H1 (cell line): ENCODE measurements around the gene SUGP1. TPM values are rescaled to one million over a fixed set of nuclear protein-coding genes. Genes with fewer than 3 reads are reported as not detected.

Source experiments
- CTCF ChIA-PET: fragments of 300-600 bp; sonication (Branson Sonifier 250); formaldehyde crosslinking; loops from one replicate; lab custom pipeline; 2021; ENCODE audit not compliant: partially characterized antibody; lab: Charles Lee
- POLR2A ChIA-PET: fragments of 300-600 bp; sonication (Branson Sonifier 250); formaldehyde crosslinking; loops from one replicate; lab custom pipeline; 2021; ENCODE audit warnings: inconsistent platforms; ENCODE audit not compliant: partially characterized antibody; lab: Charles Lee
- DNase-seq, 2 experiments: peaks; one replicate each; pipeline versions ENCODE4 v3.0.0 to v3.0.0-alpha.2; 2010 to 2022; ENCODE audit warnings: low spot score in 2 of 2, low read depth in 1 of 2, mixed read lengths in 1 of 2
- FAIRE-seq: peaks from 2 replicates; lab custom pipeline; 2011; peaks lifted over from hg19 to GRCh38; lab: Jason Lieb, UNC
- H2AFZ ChIP-seq: 2 replicates; pipeline ENCODE4 v1.8.1; 2012; ENCODE audit warnings: low read length, inconsistent platforms
- H2AK5ac ChIP-seq: 2 replicates; pipeline ENCODE4 v1.6.1; 2013; ENCODE audit warnings: low read depth, low read length
- H2BK120ac ChIP-seq: replicated peaks from 2 replicates; pipeline ENCODE3; 2013; ENCODE audit warnings: low read depth, low read length, inconsistent platforms
- H2BK12ac ChIP-seq: 2 replicates; pipeline ENCODE4 v1.6.1; 2013; ENCODE audit warnings: low read depth, low read length
- H2BK15ac ChIP-seq: 2 replicates; pipeline ENCODE4 v1.6.1; 2013; ENCODE audit warnings: low read length
- H2BK20ac ChIP-seq: 2 replicates; pipeline ENCODE4 v1.6.1; 2013; ENCODE audit warnings: low read length
- H2BK5ac ChIP-seq: 2 replicates; pipeline ENCODE4 v1.6.1; 2013; ENCODE audit warnings: low read depth, low read length
- H3K14ac ChIP-seq: 2 replicates; pipeline ENCODE4 v1.6.1; 2013; ENCODE audit warnings: inconsistent platforms; ENCODE audit not compliant: insufficient read length
- H3K18ac ChIP-seq: 2 replicates; pipeline ENCODE4 v1.6.1; 2013; ENCODE audit warnings: low read length; ENCODE audit errors: extremely low read depth
- H3K23ac ChIP-seq: 2 replicates; pipeline ENCODE4 v1.6.1; 2013; ENCODE audit warnings: inconsistent platforms; ENCODE audit not compliant: insufficient read length
- H3K23me2 ChIP-seq: 2 replicates; pipeline ENCODE4 v1.6.1; 2013; ENCODE audit warnings: low read depth, low read length
- H3K27ac ChIP-seq: 2 replicates; pipeline ENCODE4 v1.6.1; 2011; ENCODE audit warnings: low read depth, low read length, inconsistent platforms
- H3K27me3 ChIP-seq, 4 experiments: replicated peaks in 1 of 4; 1 replicate in 1 of 4; 2 replicates in 3 of 4; pipeline versions ENCODE4 v1.6.1 to v1.8.1; 2011 to 2013; ENCODE audit warnings: low read length in 3 of 4, mild to moderate bottlenecking in 3 of 4, inconsistent platforms in 2 of 4, mixed read lengths in 2 of 4, moderate library complexity in 1 of 4; ENCODE audit not compliant: control insufficient read depth in 3 of 4, insufficient read depth in 3 of 4; ENCODE audit errors: extremely low read depth in 1 of 4
- H3K36me3 ChIP-seq, 4 experiments: 2 replicates each; pipeline versions ENCODE4 v1.6.1 to v1.8.1; 2011 to 2013; ENCODE audit warnings: mild to moderate bottlenecking in 4 of 4, low read length in 3 of 4, moderate library complexity in 2 of 4, control low read depth in 1 of 4, inconsistent platforms in 1 of 4; ENCODE audit not compliant: insufficient read depth in 4 of 4, control insufficient read depth in 2 of 4
- H3K4ac ChIP-seq: replicated peaks from 2 replicates; pipeline ENCODE3; 2013; ENCODE audit warnings: low read length, low read depth, mixed read lengths, inconsistent platforms; ENCODE audit not compliant: insufficient read length
- H3K4me1 ChIP-seq, 4 experiments: replicated peaks in 1 of 4; 1 replicate in 1 of 4; 2 replicates in 3 of 4; pipeline versions ENCODE4 v1.6.1 to v1.8.1; 2011 to 2013; ENCODE audit warnings: low read length in 3 of 4, inconsistent platforms in 2 of 4, mixed read lengths in 1 of 4; ENCODE audit not compliant: insufficient read depth in 4 of 4, control insufficient read depth in 3 of 4
- H3K4me2 ChIP-seq, 2 experiments: 2 replicates each; pipeline versions ENCODE4 v1.6.1 to v1.8.1; 2011 to 2013; ENCODE audit warnings: low read depth in 2 of 2, low read length in 2 of 2, control low read depth in 1 of 2, inconsistent platforms in 1 of 2, mild to moderate bottlenecking in 1 of 2; ENCODE audit not compliant: insufficient read depth in 1 of 2
- H3K4me3 ChIP-seq, 4 experiments: fragments of 200-600, 300-600 bp in 1 of 4; sonication (generic), shearing (Covaris generic), sonication (Bioruptor Twin) in 1 of 4; 2 replicates each; pipeline versions ENCODE4 v1.5.1 to v1.8.1; 2011 to 2016; ENCODE audit warnings: low read length in 4 of 4, low read depth in 3 of 4, control low read depth in 2 of 4, inconsistent platforms in 2 of 4, mild to moderate bottlenecking in 2 of 4, mixed read lengths in 1 of 4, moderate library complexity in 1 of 4; ENCODE audit not compliant: insufficient read depth in 2 of 4; ENCODE audit errors: extremely low read depth in 1 of 4
- H3K56ac ChIP-seq: replicated peaks from 2 replicates; pipeline ENCODE3; 2013; ENCODE audit warnings: low read depth, mild to moderate bottlenecking, mixed read lengths, low read length, inconsistent platforms; ENCODE audit not compliant: insufficient read length
- H3K79me1 ChIP-seq: 2 replicates; pipeline ENCODE4 v1.6.1; 2013; ENCODE audit warnings: low read depth, low read length, control low read depth
- H3K79me2 ChIP-seq, 2 experiments: 2 replicates each; pipeline versions ENCODE4 v1.6.1 to v1.8.1; 2012 to 2013; ENCODE audit warnings: low read length in 2 of 2, mild to moderate bottlenecking in 2 of 2, inconsistent platforms in 1 of 2; ENCODE audit not compliant: insufficient read depth in 2 of 2, control insufficient read depth in 1 of 2
- H3K9ac ChIP-seq, 4 experiments: replicated peaks in 1 of 4; 1 replicate in 1 of 4; 2 replicates in 3 of 4; pipeline versions ENCODE4 v1.6.1 to v1.8.1; 2011 to 2013; ENCODE audit warnings: low read depth in 3 of 4, low read length in 3 of 4, control low read depth in 2 of 4, mild to moderate bottlenecking in 2 of 4, moderate library complexity in 2 of 4, inconsistent platforms in 1 of 4; ENCODE audit errors: extremely low read depth in 1 of 4
- H3K9me3 ChIP-seq, 2 experiments: 2 replicates each; pipeline versions ENCODE4 v1.6.1 to v1.8.1; 2012 to 2013; ENCODE audit warnings: mild to moderate bottlenecking in 2 of 2, moderate library complexity in 2 of 2, control low read depth in 1 of 2, inconsistent platforms in 1 of 2, low read depth in 1 of 2, low read length in 1 of 2, mixed read lengths in 1 of 2; ENCODE audit not compliant: insufficient read depth in 2 of 2
- H4K20me1 ChIP-seq, 2 experiments: replicated peaks in 1 of 2; 2 replicates each; pipeline versions ENCODE3 to v1.8.1; 2011 to 2013; ENCODE audit warnings: inconsistent platforms in 2 of 2, low read length in 2 of 2, mild to moderate bottlenecking in 1 of 2; ENCODE audit not compliant: insufficient read depth in 2 of 2, control insufficient read depth in 1 of 2
- H4K5ac ChIP-seq: 2 replicates; pipeline ENCODE4 v1.6.1; 2013; ENCODE audit warnings: low read length, low read depth, mixed read lengths, inconsistent platforms; ENCODE audit not compliant: insufficient read length
- H4K8ac ChIP-seq: 2 replicates; pipeline ENCODE4 v1.8.0; 2013; ENCODE audit warnings: mild to moderate bottlenecking, moderate library complexity, low read length, inconsistent platforms; ENCODE audit not compliant: insufficient read depth; ENCODE audit errors: extremely low read depth
- H4K91ac ChIP-seq: replicated peaks from 2 replicates; pipeline ENCODE3; 2013; ENCODE audit warnings: low read length, mixed read lengths, inconsistent platforms; ENCODE audit not compliant: insufficient read length
- BACH1 ChIP-seq: IDR thresholded peaks from 2 replicates; pipeline ENCODE4 v1.6.1; 2012; ENCODE audit warnings: low read length, improper control_type of control experiment
- CBX5 ChIP-seq: fragments of 300-800, 300-1000 bp; sonication (generic); IDR thresholded peaks from 2 replicates; pipeline ENCODE4 v1.7.1; 2016; ENCODE audit warnings: antibody characterized with exemption, low read length, low read depth
- CHD2 ChIP-seq: IDR thresholded peaks from 2 replicates; pipeline ENCODE4 v1.6.1; 2012; ENCODE audit warnings: low read length, improper control_type of control experiment
- CREB1 ChIP-seq: IDR thresholded peaks from 2 replicates; pipeline ENCODE4 v1.6.1; 2012; ENCODE audit warnings: inconsistent platforms
- GTF2F1 ChIP-seq: IDR thresholded peaks from 2 replicates; pipeline ENCODE4 v1.6.1; 2012; ENCODE audit warnings: low read depth, low read length, improper control_type of control experiment, borderline replicate concordance
- KDM4A ChIP-seq: IDR thresholded peaks from one replicate; pipeline ENCODE4 v1.7.1; 2012; ENCODE audit warnings: low read depth, mild to moderate bottlenecking, moderate library complexity, low read length, inconsistent platforms; ENCODE audit not compliant: severe bottlenecking
- KDM5A ChIP-seq: fragments of 200-600 bp; IDR thresholded peaks from 2 replicates; pipeline ENCODE4 v1.7.1; 2012; ENCODE audit warnings: mild to moderate bottlenecking, low read length, inconsistent platforms, mixed read lengths
- RNF2 ChIP-seq: fragments of 200-900, 300-1000 bp; sonication (generic); IDR thresholded peaks from 2 replicates; pipeline ENCODE4 v1.7.1; 2016; ENCODE audit warnings: borderline replicate concordance, low read depth, mild to moderate bottlenecking, antibody characterized with exemption, low read length; ENCODE audit not compliant: poor library complexity, severe bottlenecking; ENCODE audit errors: missing control alignments
- WGBS, 2 experiments: shearing (Covaris generic) in 1 of 2; methylation state at CpG; one replicate each; pipeline versions ENCODE4 v1.1.6 to v1.1.7; 2013 to 2015; ENCODE audit warnings: low lambda C conversion rate in 2 of 2, mixed read lengths in 2 of 2, inconsistent platforms in 1 of 2, low coverage in 1 of 2, missing lambda C conversion rate in 1 of 2; ENCODE audit not compliant: insufficient replicate concordance in 2 of 2, insufficient coverage in 1 of 2, insufficient read length in 1 of 2; ENCODE audit errors: extremely low coverage in 1 of 2, missing lambda C conversion rate in 1 of 2; 5-methylcytosine and 5-hydroxymethylcytosine counted together
- polyA plus RNA-seq, 7 experiments: library from polyadenylated mRNA; depleted of rRNA in 3 of 7; stranded (reverse) in 5 of 7; unstranded in 2 of 7; fragments of >200 nt in 5 of 7; fragments of 200-250 nt in 2 of 7; gene quantifications; 1 replicate in 5 of 7; 2 replicates in 1 of 7; 4 replicates in 1 of 7; pipeline versions ENCODE4 v1.2.1 to v1.2.3, GENCODE V29; 2011 to 2013; ENCODE audit warnings: missing spikeins in 2 of 7, mixed read lengths in 2 of 7
- total RNA-seq: library from RNA; stranded (reverse); fragmentation: NEBNext Ultra II Directional; extraction: Animal tissue kit (Norgen Biotek cat#: 25700); gene quantifications from 2 replicates; pipeline ENCODE4 v1.2.1, GENCODE V29; 2021
- TF ChIP-seq, protein P1 (sequence below): IDR thresholded peaks from 2 replicates; pipeline ENCODE4 v1.6.1; 2012; ENCODE audit warnings: inconsistent platforms

SUGP1 gene
- total and polyA plus RNA-seq, 2 of the 8 experiments (the other 6 are each of a cell fraction or from before 2014, with no cell fraction given): 38.5 to 65.2 TPM

DNA sequence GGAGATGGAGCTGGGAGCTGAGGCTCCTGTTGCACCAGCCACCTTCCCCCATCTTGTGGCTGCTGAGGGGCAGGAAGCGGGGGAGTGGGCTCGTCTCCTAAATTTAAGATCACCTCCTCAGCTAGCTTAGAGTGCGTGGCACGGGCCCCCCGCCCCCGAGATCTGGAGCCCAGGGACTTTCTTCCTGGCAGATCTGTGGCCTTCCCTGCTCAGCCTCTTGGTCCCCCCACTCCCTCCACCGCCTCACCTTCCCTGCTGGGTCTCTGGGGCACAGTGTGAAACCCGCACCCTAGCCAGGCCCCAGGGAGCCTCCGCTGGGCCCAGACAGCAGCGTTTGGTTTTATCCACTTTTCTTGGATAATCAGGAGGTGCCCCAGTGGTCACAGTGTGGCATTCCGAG lies 36.2 kb upstream of the SUGP1 start:
- Histone ChIP-seq H3K79me1 (no peaks in the 10 kb centered on the region), H2BK12ac (no peak overlapping the region), H2BK5ac (no peak overlapping the region), H3K4me2 (no peak overlapping the region), H2BK15ac (no peak overlapping the region), H2BK20ac (no peak overlapping the region), H4K5ac (no peak overlapping the region), H3K4me3 (no peak overlapping the region), H3K18ac (no peak overlapping the region), H2AFZ (no peak overlapping the region), H3K23me2 (no peaks in the 10 kb centered on the region), H3K4ac (no peak overlapping the region), H2AK5ac (no peak overlapping the region), H3K36me3 (peaks cover 14 to 41% (median 26%) of the 10 kb centered on the region in 4 experiments), H2BK120ac (no peak overlapping the region), H3K27ac (no peak overlapping the region), H4K20me1 (peaks cover 3 to 5% of the 10 kb centered on the region in 2 experiments), H3K4me1 (no peaks in the 10 kb centered on the region; a peak in 1 of 7 replicates), H3K56ac (no peak overlapping the region), H3K9me3 (no peaks in the 10 kb centered on the region), H3K23ac (no peak overlapping the region), H4K8ac (no peak overlapping the region), H3K27me3 (no peaks in the 10 kb centered on the region), H3K9ac (no peak overlapping the region), H3K14ac (no peak overlapping the region), H3K79me2 (no peaks in the 10 kb centered on the region), H4K91ac (no peak overlapping the region)
- DNase-seq (no peak), FAIRE-seq (no peak)
- CTCF ChIA-PET: interaction anchor here (1.1 to 2.1 kb wide), 3 partner anchors 10 to 134 kb away, joined by 3 to 5 read pairs (median 4); no protein-coding TSS in a partner anchor
- TF ChIP-seq CHD2 (no peak), CREB1 (no peak), BACH1 (no peak), CBX5 (no peak), GTF2F1 (no peak), RNF2 (no peak), KDM4A (no peak), KDM5A (no peak)
- TF ChIP-seq, protein P1, sequence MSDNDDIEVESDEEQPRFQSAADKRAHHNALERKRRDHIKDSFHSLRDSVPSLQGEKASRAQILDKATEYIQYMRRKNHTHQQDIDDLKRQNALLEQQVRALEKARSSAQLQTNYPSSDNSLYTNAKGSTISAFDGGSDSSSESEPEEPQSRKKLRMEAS: no peak
- POLR2A ChIA-PET: interaction anchor here (1.0 to 2.1 kb wide), 3 partner anchors 9 to 21 kb away, joined by 3 to 6 read pairs (median 3); no protein-coding TSS in a partner anchor
- WGBS, 2 experiments: 98% methylated on average over 10 of the region's 11 CpGs; no CpG with 5 or more reads in 1 of the 2 experiments
